HG02588 (cell line): Measurements from ENCODE around the gene GUCY2D.
"Not testable (repeated sequence)": the region's sequence is repeated elsewhere in the genome, so short reads cannot be mapped to it uniquely, and the experiment has no call there.

ENCODE experiments used
- ATAC-seq: cut with Tn5 transposase; IDR thresholded peaks from one replicate; pipeline ENCODE4 v1.9.1; 2021; ENCODE audit warnings: mild to moderate bottlenecking, moderate library complexity; ENCODE audit not compliant: unreplicated experiment

The GUCY2D gene

GRCh38 chr17:8041249-8041928, 39.0 kb downstream of the GUCY2D start:
- no peak for ATAC-seq

GRCh38 chr17:8041979-8042378, 39.6 kb downstream of the GUCY2D start:
- ATAC-seq, result no peak

- ATAC-seq, result no peak
These were observed 42.7 kb downstream of the GUCY2D start for GRCh38 chr17:8044819-8045810.

- no peak for ATAC-seq
These were observed 44.0 kb downstream of the GUCY2D start for GRCh38 chr17:8046306-8046928.

- no peak for ATAC-seq
These were observed 44.7 kb downstream of the GUCY2D start for GRCh38 chr17:8046929-8047768.

- ATAC-seq, result no peak
These were observed 45.3 kb downstream of the GUCY2D start for GRCh38 chr17:8047769-8048110.

GRCh38 chr17:8048236-8048635, 45.8 kb downstream of the GUCY2D start:
- no peak for ATAC-seq

- ATAC-seq, result no peak
These were observed 46.3 kb downstream of the GUCY2D start for GRCh38 chr17:8048736-8049135.

GRCh38 chr17:8051831-8052230, 49.4 kb downstream of the GUCY2D start:
- no peak for ATAC-seq

- no peak for ATAC-seq
These were observed 50.1 kb downstream of the GUCY2D start for GRCh38 chr17:8052256-8053252.

GRCh38 chr17:8053600-8053999, 51.2 kb downstream of the GUCY2D start:
- no peak for ATAC-seq

- ATAC-seq, result no peak
These were observed 53.4 kb downstream of the GUCY2D start for GRCh38 chr17:8055851-8056231.

GRCh38 chr17:8056232-8056975, 54.0 kb downstream of the GUCY2D start:
- no peak for ATAC-seq

GRCh38 chr17:8056976-8057625, 54.7 kb downstream of the GUCY2D start:
- no peak for ATAC-seq

GRCh38 chr17:8057691-8058114, 55.3 kb downstream of the GUCY2D start:
- ATAC-seq, result no peak

GRCh38 chr17:8059131-8059530, 56.7 kb downstream of the GUCY2D start:
- ATAC-seq, result no peak

GRCh38 chr17:8060274-8060673, 57.9 kb downstream of the GUCY2D start:
- no peak for ATAC-seq

GRCh38 chr17:8061851-8062250, 59.4 kb downstream of the GUCY2D start:
- not testable (repeated sequence) for ATAC-seq
